T-helper 22 cell (primary cell): ENCODE measurements around the gene STK24.

Experiments used
- DNase-seq: peaks from one replicate; pipeline ENCODE4 v3.0.0-alpha.2; 2020; ENCODE audit warnings: low read depth

STK24 gene

DNA sequence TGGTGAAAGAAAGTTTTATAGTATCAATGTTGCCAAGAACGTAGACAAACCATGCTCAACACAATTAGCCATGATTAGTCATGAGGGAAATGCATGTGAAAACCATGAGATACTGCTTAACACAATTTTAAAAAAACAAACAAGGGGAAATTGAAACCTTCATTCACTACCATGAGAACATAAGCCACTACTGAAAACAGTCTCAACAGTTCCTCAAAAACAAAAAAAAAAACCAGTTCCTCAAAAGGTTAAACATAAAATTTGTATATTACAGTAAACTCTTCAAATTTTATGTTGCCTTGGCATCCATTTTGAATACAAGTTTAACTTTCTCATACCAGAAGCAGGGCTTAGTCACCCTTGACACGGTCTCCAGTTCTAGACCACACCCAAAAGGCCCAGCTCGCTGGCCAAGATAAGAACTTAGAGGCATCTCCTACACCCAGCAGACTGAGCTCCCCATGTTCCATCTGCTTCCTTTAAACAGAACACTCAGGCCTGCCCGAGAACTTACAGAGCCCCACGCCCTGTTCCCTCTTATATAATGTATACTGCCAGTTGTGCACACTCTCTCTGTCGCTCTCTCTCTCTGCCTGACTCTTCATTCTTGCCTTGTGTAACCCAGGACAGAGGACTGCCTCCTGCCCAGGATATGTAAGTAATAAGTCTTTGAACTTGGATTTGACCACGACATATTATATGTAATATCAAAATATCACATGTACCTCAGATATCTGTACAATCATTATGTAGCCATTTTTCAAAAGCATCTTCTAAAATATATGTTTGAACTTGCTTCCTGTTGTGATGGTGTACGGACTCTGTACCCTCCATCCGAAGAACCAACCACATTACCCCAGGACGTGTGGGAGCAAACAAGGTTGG is 67.4 kb downstream of the STK24 start:
- peak; percentile 47 for DNase-seq

DNA sequence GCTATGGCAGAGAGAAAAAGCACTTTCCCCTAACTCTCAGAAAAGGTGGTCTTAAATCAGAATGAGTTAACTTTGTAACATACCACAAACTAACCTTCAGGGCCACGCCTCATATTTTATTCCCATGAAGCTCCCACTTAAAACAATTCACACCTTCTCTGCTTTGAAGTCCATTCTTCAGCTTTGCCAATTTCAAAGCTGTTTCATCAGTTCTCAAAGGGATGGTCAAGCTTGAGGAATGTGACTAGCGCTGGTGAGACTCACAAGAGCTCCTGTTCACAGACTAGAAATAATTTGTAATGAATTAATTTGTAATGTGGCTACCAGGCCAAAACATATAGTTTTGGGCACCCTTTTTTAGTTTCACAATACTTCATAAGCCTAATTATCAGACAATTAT is 68.2 kb downstream of the STK24 start:
- DNase-seq, result no peak

DNA sequence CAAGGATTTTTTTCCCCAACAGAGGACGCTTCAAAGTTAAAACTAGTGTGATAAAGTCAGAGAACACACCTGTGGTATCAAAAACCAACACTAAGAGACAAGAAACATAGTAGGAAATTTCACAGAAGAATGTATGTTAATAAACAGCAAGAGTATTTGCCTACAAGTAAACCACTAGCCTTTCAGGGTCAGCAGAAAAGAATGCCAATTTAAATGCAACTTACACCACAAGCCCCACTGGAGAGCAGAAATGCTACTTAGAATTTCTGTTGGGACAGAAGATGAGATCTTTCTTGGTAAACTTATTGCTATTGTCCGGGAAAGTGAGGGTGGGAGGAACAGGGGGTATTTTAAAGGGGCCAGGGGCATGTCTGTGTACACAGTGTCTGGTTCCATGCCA is 68.6 kb downstream of the STK24 start:
- no peak for DNase-seq

DNA sequence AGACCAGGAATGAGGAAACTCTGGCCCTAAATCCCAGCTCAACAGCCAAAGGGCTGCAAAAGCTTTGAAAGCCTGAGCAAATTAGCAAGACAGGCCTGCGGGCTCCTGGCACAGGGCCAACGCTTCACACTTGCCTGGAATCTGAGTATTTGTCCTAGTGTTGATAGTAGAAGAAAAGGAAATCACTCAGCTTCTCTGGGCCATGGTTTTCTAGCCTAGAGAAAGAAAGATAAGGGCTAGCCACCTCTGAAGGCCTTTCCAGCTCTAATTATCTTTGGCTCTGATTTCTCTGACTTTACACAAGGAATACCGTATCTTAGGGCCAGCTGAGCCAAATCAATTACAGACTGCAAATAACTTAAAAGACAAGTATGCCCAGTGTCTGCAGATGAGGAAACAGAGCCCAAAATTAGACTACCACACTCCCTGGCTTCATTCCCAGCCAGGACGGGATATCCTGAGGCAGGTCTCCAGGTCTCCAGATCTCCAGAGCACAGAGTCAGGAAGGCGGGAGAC is 69.6 kb downstream of the STK24 start:
- DNase-seq, result no peak

DNA sequence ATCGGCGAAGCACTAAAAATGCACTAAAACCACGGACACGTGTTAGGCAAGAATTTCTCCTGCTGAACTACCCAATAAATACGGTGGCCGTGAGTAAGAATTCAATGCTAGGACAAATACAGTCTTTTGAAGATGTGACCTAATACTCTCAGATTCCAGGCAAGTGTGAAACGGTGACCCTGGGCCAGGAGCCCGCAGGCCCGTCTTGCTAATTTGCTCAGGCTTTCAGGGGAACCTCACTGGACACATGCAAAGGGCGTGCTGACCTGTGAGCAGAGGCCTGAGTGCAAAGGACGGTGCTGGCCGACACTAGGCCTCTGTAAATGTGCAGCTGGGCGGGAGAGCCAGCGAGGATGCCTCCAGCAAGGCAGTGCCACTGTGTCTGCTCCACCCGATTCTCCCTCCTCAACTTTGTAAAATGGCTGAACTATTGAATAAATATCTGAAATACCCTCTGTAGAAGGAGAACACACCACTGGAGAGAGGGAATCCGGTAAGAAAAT is 70.1 kb downstream of the STK24 start:
- no peak for DNase-seq

DNA sequence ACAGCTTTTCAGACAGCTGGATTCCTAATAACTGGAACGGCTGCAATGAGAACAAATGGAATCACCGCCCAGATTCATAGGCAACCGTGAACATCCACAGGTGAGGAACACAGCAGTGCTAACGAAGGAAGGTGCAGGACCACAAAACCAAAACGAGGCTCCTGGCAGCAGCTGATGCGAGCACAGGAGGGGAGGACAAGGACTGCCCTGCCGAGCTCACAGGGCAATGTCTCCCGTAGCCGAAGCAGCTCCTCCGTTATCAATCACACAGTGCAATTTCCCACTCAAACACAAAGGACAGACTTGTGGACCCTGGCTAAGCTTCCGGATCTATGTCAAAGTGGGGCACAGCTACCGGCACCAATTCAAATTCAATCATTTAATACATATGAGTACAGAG is 70.6 kb downstream of the STK24 start:
- no peak for DNase-seq

DNA sequence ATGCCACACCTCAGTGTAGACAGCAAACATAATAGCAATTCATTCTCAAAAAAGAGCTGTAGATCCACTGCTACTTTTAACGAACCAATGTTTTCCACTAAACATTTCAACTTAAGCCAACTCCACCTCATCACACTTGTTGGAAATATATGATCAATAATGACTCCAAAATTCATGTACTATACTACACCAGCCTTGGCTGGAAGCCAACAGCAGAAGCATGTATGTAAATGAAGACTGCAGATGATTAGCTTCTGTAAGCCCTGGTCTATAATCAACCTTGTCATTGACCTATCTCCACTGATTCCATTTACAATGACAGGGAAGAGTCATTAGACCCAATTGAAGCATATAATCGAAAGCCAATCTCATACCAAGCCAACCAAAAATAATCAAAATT is 71.7 kb downstream of the STK24 start:
- no peak for DNase-seq

DNA sequence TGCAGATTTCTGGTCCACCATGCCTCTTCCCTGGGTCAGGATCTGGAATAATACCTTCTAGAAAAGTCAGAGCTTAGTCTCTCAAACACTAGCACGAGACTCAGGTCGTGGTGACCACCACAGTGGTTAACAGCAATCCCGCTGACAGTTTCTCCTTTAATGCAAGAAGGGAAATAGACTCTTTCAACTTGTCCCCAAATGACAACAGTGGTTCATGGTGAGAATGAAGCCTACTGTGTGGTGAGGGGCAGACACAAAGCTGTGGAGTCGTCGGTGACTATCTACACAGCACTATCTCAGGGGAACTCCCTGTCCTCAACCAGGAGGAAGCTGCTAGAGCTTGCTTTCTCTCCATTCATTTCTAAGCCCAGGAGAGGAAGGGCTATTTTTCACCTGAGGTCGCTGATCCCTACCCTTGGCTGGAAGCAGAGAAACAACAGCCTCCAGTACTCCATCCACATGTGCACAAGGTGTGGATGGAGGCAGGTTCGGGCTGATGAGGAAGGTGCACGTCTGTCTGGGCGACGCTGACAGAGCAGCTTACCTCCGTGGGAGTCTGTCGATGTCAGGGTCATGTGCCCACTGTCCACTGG is 72.4 kb downstream of the STK24 start:
- DNase-seq, result no peak

DNA sequence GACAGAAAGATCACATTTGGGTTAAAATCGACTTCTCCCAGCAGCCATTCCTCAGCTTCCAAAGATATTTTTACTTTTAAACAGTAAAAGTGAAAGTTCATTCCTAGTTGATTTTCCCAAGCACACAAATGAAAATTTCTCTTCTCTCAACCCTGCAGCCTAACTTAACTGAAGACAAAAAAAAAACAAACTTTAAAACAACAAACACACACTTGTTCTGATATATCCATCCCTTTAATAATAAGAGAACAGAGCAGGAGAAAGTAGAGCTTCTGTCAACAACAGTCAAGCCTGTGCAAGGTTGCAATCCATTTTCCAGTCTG is 72.9 kb downstream of the STK24 start:
- no peak for DNase-seq

DNA sequence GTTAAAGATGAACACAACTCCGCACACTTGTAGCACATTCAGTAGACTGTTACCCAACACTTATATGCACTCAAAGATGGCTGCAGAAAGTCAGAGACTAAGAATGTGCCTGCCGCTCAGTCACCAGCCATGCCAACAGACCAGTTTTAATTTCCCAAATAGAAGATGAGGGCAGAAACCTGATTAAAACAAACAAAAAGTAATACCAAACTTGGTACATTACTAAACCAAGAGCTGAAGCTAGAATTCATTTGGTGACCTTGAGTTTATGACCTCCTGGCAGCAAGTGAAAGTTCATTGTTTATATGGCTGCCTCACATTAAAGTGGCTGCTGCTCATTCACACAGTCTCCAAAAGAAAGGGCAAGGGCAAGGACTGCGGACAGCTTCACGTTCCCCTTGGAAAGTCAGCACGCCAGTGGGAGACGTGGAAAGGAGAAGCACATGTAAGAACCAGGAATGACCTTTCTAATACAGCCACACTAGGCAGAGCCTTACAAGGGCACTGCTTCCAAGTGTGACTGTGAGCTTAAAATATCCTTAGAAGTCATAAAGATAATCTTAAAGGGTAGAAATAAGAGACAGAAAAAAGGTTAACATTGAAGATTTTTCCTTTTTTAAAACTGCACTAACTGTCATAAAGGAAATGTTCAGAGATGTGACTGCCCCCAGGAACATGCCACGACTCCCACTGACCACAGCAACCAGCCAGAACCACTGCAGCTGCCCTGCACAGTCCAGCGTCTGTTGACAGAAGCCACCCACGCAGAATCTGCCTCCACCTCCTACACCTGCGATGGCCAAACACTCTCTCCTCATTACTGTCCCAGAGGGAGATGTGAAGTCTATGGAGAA is 73.5 kb downstream of the STK24 start:
- DNase-seq, result no peak

DNA sequence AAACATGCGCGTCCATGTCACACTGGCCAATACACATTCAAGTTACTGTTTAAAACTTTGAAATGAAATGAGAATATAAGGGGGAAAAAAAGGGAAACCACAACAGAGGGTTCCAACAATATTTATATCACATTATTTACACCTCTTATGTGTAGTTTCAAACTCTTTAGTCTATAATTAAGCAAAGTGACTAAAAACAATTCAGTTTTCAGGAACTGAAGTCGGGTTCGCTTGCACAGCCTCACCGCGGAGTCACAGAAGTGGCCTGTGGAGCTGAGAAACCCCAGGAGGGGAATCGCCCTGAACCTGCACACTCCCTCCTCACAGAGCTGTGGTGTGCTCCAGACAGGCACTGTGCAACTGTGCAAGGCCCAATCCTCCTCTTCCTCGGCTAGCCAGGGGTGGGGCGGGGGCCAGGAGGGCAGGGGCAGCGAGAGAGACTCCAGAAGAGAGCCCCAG is 75.9 kb downstream of the STK24 start:
- DNase-seq, result no peak

DNA sequence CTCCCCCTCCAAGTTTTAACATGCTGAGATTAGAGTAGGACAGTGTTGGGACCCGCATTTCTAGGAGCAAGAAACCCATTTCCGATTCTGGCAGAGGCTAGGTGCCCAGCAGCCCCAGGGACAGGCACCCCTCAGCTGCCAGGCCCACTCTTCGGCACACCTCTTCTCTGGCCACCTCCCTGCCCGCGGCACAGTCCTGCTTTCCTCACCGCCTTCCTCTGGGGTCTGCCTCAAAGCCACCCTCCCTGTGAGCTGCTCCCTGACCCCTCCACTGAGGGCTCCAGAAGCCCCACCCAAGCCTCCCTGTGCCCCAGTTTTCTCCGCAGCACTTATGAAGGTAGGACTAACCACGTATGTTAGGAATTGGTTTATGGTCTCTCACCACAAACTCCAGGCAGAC is 79.9 kb downstream of the STK24 start:
- no peak for DNase-seq

DNA sequence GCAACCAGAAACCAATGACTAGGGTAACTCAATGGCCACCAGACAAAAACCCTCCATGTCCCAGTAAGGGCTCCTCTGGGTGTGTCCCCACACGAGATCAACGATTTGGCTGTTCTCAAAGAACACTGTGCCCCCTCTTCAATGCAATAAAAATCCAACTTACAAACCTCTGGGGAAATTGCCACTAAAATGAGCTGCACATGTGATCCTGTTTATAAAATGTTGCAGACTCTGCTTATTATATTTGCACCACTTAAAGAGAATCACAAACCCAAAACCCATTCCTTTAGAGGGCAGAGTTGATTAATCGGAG is 80.5 kb downstream of the STK24 start:
- DNase-seq, result no peak

DNA sequence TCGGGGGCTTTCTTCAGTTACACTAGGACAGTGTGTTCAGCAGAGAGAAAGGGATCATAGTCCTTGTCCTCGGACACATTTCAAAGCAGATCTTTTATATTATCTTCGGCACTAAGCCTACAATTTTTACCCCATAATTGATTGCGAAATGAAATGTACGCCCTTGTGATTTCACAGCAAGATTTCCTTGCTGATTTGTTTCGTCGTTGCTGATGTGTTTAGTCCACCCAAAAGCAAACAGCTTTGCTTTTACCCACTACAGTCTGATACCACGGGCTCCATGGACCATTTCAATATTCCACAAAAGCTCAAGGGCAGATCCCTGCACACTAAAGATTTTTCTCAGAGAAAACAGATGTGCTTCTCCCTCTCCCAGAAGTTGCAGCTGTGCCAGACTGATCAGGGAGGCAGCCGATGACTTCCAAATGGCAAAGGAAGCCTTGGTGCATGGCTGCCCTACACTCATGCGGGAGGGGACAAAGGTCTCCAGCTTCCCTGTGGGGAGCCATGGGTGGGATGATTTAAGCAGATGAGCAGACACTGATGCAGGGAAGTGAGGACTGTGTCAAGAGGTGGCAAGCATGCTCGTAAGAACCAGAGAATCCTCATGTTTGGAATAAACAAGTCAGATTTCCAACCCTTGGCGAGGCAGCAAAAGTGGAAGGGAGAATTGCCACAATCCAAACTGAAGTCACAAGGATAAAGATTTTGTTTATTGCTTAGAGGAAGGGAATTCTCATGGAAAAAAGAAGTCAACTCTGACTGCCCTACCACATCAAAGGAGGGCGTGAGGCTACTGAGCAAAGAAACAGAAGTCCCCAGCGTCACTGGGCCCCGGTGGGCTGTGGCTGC is 81.1 kb downstream of the STK24 start:
- no peak for DNase-seq

DNA sequence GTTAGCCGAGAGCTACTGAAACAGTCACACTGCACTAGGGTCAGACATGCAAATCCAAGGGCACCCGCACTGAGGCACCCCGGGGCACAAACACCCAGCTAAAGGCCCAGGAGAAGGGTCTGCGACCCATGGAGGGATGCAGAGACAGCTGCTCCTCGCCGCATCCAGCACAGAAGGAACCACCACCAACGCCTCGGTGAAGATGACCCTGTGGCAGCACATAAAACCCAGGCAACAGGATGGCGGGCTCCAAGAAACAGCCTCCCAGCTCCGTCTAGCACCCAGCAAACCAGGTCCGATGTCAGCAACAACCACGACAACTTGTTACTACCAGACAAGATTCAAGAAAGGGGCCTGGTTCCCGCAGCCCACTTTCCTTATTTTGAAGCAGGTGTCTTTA is 82.1 kb downstream of the STK24 start:
- no peak for DNase-seq

DNA sequence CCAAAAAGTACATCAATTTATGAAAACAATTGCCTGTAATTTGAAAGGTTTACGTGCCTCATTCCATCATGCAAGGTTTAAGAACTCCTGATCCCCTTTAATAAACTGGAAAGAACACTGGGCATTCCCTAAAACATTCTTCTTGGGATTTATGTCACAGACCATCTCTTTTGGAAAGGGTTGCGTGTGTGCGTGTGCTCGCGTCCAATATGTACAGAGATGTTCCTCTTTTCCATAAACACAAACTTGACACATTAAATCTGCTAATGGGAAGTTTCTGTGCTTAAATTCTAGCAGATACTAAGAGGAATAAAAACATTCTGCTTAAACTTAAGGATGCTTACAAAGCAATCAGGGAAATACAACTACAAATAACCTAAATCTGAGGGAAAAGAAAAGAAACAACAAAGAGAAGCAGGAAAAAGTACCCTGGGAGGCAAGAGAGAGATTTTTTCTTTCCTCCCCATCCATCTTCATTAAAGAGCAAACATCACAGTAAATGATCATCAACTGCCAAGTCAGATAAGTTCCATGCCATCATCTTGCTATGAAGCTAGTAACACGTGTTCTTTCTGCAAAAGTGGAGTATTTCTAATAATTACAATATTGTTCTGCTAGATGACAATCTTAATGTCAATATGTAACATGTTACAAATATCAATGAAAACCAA is 83.7 kb downstream of the STK24 start:
- DNase-seq, result no peak

DNA sequence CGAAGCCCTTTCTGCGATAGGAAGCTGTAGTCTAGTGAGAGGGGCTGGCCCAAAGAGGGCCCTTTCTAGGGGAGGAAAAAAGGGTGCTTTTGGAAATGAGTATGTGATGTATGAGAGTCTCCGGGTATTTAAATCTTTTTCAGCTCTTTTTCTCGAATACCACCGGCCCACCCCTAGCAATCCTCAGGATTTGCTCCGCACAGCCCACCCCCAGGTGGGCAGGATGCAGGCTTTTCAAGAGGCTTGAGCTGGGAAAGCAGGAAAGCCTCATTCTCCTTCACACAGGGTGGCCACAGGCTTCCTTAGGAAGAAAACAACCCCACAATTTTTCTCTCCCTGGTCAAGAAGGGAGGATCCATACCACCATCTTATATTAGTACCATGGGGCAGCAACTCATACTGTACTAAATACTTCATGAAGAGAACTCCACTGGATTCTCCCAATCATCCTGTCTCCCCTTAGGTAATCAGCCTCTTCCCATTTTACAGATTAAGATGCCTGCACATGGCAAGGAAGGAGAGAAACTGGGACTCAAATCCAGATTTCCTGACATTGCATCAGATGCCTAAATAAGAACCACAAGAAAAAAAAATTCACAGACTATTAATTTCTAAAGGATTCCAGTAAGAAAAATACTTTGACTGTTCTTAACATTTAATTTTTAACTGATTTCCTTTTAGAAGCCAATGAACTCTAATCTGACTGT is 84.4 kb downstream of the STK24 start:
- DNase-seq, result no peak

DNA sequence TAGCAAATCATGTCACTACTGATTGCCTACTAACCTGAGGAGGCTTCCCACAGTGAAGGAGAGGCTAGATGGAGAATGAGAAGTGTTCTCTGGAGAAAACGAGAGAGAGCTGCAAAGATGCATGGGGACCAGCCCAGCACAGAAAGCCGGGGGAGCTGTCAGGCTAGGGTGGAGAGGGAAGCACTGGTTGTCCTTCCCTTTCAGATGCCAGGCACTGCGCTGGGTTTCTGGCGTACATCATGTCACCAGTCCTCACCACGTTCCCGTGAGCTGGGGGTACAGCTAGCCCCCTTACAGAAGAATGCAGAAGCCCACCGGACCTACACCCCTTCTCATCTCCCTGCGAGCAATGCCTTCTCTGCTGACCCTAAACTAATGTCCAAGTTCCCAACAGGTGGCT is 86.0 kb downstream of the STK24 start:
- no peak for DNase-seq

DNA sequence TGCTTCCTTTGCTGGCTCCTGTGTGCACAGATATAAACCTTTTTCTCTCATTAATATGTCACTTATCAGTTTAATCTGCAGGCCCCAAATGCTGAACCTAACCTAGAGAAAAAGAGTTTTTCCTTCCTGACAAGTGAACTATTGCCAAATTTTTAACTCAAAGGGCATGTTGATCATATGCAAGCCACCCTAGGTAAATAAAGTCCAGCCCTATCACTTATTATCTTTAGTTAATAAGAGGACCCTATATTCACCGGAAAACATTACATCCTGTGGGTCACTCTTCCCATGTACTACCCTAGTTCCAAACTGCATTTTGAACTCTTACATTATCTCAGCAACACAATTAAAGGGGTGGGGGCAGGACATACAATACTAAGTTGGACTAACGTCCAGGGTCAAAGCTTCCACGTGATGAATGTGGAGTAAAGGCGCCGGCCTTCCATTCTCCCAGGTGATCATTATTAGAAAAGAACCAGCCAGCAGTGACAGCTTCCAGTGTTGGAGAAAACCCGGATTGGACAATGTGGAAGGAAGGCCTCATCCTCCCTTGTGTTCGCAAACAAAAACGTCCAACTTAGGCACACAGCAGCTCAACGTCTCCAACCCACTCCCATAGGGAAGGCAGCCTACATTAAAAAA is 86.6 kb downstream of the STK24 start:
- no peak for DNase-seq
